Activated CD8-positive, alpha-beta T cell treated with anti-CD3 and anti-CD28 coated beads for 36 hours (primary cell): ENCODE measurements around the gene BMP4. TPM values are rescaled to one million over a fixed set of nuclear protein-coding genes. Genes with fewer than 3 reads are reported as not detected.

Experiments used
- ATAC-seq: fragments of 200-7000 bp; cut with Tn5 transposase; one replicate; pipeline ENCODE4 v1.10.0; 2021; ENCODE audit warnings: mild to moderate bottlenecking, moderate library complexity
- CTCF ChIA-PET: fragments of 350-600 bp; sonication (Branson Sonifier 250); formaldehyde crosslinking; loops from one replicate; lab custom pipeline; 2021; ENCODE audit warnings: antibody characterized with exemption; lab: Charles Lee
- POLR2A ChIA-PET: fragments of 350-600 bp; sonication (Branson Sonifier 250); formaldehyde crosslinking; loops from one replicate; lab custom pipeline; 2021; ENCODE audit warnings: antibody characterized with exemption; lab: Charles Lee
- DNase-seq: peaks from one replicate; pipeline ENCODE4 v3.0.0-alpha.2; 2020
- H3K27ac Mint-ChIP-seq: one replicate; pipeline ENCODE4 v1.8.0; 2021; ENCODE audit warnings: mild to moderate bottlenecking, mixed read lengths
- H3K27me3 Mint-ChIP-seq: one replicate; pipeline ENCODE4 v1.8.0; 2021; ENCODE audit warnings: mixed read lengths
- H3K36me3 Mint-ChIP-seq: one replicate; pipeline ENCODE4 v1.8.0; 2021; ENCODE audit warnings: low read depth, mixed read lengths
- H3K4me1 Mint-ChIP-seq: one replicate; pipeline ENCODE4 v1.8.0; 2021; ENCODE audit warnings: low read depth, mixed read lengths
- H3K4me3 Mint-ChIP-seq: one replicate; pipeline ENCODE4 v1.8.0; 2021; ENCODE audit warnings: mild to moderate bottlenecking, moderate library complexity, mixed read lengths
- H3K9me3 Mint-ChIP-seq: one replicate; pipeline ENCODE4 v1.8.0; 2021; ENCODE audit warnings: mixed read lengths
- intact Hi-C: fragments of 100-400 bp; cut with micrococcal nuclease; formaldehyde crosslinking; loops from one replicate; pipeline ENCODE4 v1.10.0; 2022
- total RNA-seq, 2 experiments: library from RNA; stranded (reverse); gene quantifications; one replicate each; pipeline ENCODE4 v1.2.3, GENCODE V29; 2021
- TF ChIP-seq, protein P1 (sequence below): fragments of 200-600 bp; IDR thresholded peaks from one replicate; pipeline ENCODE4 v1.8.0; 2022; ENCODE audit warnings: antibody characterized with exemption, mild to moderate bottlenecking

BMP4 gene
- total RNA-seq, 2 experiments from 2014 or later, result not detected

DNA sequence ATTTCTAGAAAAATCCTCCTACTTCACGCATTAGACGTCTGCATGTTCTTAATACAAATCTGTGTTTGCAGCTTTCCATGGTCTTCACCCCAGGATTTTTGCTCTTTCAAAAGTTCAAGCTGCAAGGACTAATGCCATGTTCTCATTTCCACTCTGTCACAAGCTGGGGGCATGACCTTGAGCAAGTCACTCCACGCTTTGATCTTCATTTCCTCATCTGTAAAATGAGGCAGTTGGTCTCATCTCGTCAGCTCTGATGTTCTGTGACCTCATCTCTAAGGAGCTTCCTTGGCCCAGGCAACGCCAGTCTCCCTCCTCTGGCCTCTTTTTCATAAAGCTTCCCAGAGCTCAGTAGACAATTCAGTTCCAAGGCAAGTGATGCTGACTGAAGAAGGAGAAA is 18.8 kb upstream of the BMP4 start:
- H3K27ac Mint-ChIP-seq, result no peak overlapping the region
- H3K36me3 Mint-ChIP-seq, result no peaks in the 10 kb centered on the region
- no peak overlapping the region for H3K4me3 Mint-ChIP-seq
- ChIA-PET CTCF (no interaction called here), POLR2A (no interaction called here)
- peaks cover 5% of the 10 kb centered on the region for H3K27me3 Mint-ChIP-seq
- intact Hi-C loops, result no loop called here
- no peaks in the 10 kb centered on the region for H3K9me3 Mint-ChIP-seq
- TF ChIP-seq, protein P1, sequence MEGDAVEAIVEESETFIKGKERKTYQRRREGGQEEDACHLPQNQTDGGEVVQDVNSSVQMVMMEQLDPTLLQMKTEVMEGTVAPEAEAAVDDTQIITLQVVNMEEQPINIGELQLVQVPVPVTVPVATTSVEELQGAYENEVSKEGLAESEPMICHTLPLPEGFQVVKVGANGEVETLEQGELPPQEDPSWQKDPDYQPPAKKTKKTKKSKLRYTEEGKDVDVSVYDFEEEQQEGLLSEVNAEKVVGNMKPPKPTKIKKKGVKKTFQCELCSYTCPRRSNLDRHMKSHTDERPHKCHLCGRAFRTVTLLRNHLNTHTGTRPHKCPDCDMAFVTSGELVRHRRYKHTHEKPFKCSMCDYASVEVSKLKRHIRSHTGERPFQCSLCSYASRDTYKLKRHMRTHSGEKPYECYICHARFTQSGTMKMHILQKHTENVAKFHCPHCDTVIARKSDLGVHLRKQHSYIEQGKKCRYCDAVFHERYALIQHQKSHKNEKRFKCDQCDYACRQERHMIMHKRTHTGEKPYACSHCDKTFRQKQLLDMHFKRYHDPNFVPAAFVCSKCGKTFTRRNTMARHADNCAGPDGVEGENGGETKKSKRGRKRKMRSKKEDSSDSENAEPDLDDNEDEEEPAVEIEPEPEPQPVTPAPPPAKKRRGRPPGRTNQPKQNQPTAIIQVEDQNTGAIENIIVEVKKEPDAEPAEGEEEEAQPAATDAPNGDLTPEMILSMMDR, result no peak
- no peaks in the 10 kb centered on the region for H3K4me1 Mint-ChIP-seq
- ATAC-seq (no peak), DNase-seq (no peak)

DNA sequence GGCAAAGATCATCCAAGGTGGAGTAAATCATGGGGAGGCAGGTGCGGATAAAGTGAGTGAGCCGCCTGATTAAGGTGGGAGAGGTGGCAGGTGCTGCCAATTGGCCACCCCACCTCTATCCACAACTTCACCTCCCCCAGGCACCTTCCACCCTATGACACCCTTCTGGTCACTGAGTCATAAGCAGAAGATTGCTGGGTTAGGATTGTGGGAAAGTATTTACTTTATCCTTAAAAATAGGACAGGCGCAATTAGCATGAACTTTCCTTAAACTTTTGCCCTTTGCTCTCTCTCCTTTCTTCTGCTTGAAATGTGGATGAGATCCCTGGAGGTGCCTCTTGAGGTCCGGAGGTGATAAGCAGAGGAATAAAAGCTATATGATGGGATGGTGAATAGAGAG is 14.9 kb upstream of the BMP4 start:
- intact Hi-C loops, result no loop called here

DNA sequence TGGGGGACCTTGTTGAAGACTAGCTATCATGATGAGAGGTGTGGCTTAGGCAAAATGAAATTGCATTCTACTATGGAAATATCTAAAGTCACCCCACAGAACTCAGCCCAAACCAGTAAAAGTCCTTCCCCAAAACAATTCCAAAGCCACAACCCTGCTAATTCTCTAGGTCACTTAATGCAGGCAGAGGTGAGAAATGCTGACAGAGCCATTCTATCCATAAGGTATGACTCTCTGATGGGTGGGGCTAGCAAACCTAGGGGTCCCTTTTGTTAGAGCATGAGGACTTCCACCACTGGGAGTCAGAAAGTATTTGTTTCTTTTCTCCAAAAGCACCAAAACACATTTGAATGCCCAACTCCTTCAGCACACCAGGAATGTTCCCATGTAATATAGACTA is 12.7 kb upstream of the BMP4 start:
- Mint-ChIP-seq H3K27ac (no peak overlapping the region), H3K4me3 (no peak overlapping the region), H3K9me3 (no peaks in the 10 kb centered on the region), H3K27me3 (peaks cover 12% of the 10 kb centered on the region), H3K4me1 (no peaks in the 10 kb centered on the region), H3K36me3 (no peaks in the 10 kb centered on the region)
- CTCF ChIA-PET, result no interaction called here
- DNase-seq (no peak), ATAC-seq (no peak)
- TF ChIP-seq, protein P1, result no peak
- POLR2A ChIA-PET, result no interaction called here
- intact Hi-C loops, result no loop called here

More for the DNA sequence above, 14.9 kb upstream of the BMP4 start:
- POLR2A ChIA-PET, result no interaction called here
- Mint-ChIP-seq H3K36me3 (no peaks in the 10 kb centered on the region), H3K4me1 (no peaks in the 10 kb centered on the region), H3K27ac (no peak overlapping the region), H3K4me3 (no peak overlapping the region), H3K9me3 (no peaks in the 10 kb centered on the region), H3K27me3 (peaks cover 7% of the 10 kb centered on the region)
- DNase-seq (no peak), ATAC-seq (no peak)
- TF ChIP-seq, protein P1, result no peak
- CTCF ChIA-PET, result no interaction called here

DNA sequence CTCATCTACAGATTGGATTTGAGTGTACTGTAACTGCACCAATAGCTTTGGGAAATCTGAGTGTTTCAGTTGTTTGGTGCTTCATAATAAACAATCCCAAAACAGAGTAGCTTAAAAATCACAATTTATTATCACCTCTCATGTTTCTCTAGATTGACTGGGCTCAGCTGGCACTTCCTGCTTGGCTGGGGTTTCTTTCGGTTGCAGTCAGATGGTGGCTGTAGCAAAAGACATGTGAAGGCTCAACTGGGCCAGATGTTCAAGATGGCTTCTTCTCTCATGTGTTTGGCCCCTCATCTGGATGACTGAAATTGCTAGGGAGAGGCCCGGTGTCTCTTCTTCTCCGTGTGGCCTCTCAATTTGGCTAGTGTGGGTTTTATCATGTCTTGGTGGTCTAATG is 12.1 kb upstream of the BMP4 start:
- H3K9me3 Mint-ChIP-seq, result no peaks in the 10 kb centered on the region
- peaks cover 1% of the 10 kb centered on the region for H3K4me1 Mint-ChIP-seq
- ChIA-PET POLR2A (no interaction called here), CTCF (no interaction called here)
- TF ChIP-seq, protein P1, result no peak
- intact Hi-C loops, result no loop called here
- peaks cover 18% of the 10 kb centered on the region for H3K27me3 Mint-ChIP-seq
- no peak overlapping the region for H3K4me3 Mint-ChIP-seq
- no peak for ATAC-seq
- H3K36me3 Mint-ChIP-seq, result no peaks in the 10 kb centered on the region
- DNase-seq, result no peak
- H3K27ac Mint-ChIP-seq, result no peak overlapping the region

DNA sequence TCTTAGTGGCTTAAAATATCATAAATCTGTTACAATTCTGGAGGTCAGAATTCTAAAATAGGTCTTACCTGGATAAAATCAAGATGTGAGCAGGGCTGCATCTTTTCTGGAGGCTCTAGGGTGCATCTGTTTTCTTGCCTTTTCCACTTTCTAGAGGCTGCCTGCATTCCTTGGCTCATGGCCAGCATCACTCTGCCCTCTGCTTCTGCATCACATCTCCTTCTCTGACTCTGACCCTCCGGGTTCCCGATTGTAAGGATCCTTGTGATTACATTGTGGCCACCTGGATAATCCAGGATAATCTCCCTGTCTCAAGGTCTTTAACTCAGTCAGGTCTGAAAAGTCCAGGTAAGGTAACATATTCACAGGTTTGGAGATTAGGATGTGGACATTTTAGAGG is 11.0 kb upstream of the BMP4 start:
- DNase-seq (no peak), ATAC-seq (no peak)
- peaks cover 29% of the 10 kb centered on the region for H3K27me3 Mint-ChIP-seq
- H3K27ac Mint-ChIP-seq, result no peak overlapping the region
- H3K4me3 Mint-ChIP-seq, result no peak overlapping the region
- H3K4me1 Mint-ChIP-seq, result peaks cover 4% of the 10 kb centered on the region
- ChIA-PET CTCF (no interaction called here), POLR2A (no interaction called here)
- intact Hi-C loops, result no loop called here
- no peaks in the 10 kb centered on the region for H3K36me3 Mint-ChIP-seq
- no peaks in the 10 kb centered on the region for H3K9me3 Mint-ChIP-seq
- TF ChIP-seq, protein P1, result no peak
